Astrocyte (in vitro differentiated cells and primary cell): ENCODE results near the gene HMOX2. TPM values are rescaled to one million over a fixed set of nuclear protein-coding genes. Genes with fewer than 3 reads are reported as not detected.

ENCODE experiments used
- DNase-seq: peaks from one replicate; pipeline ENCODE4 v3.0.0-alpha.2; 2010; ENCODE audit warnings: low read depth
- FAIRE-seq: peaks from 2 replicates; lab custom pipeline; 2011; peaks lifted over from hg19 to GRCh38; lab: Jason Lieb, UNC
- H2AFZ ChIP-seq: 2 replicates; pipeline ENCODE4 v1.6.0; 2012; ENCODE audit warnings: low read depth, low read length, inconsistent platforms
- H3K27ac ChIP-seq: 2 replicates; pipeline ENCODE4 v1.5.1; 2011; ENCODE audit warnings: low read depth, low read length, inconsistent platforms
- H3K27me3 ChIP-seq: 2 replicates; pipeline ENCODE4 v1.6.0; 2011; ENCODE audit warnings: low read length, inconsistent platforms; ENCODE audit not compliant: insufficient read depth
- H3K36me3 ChIP-seq: 2 replicates; pipeline ENCODE4 v1.5.1; 2011; ENCODE audit warnings: low read length, inconsistent platforms; ENCODE audit not compliant: insufficient read depth
- H3K4me1 ChIP-seq: 2 replicates; pipeline ENCODE4 v1.5.1; 2011; ENCODE audit warnings: low read length, inconsistent platforms; ENCODE audit not compliant: insufficient read depth
- H3K4me2 ChIP-seq: 2 replicates; pipeline ENCODE4 v1.6.0; 2012; ENCODE audit warnings: low read length, inconsistent platforms
- H3K4me3 ChIP-seq: 2 replicates; pipeline ENCODE4 v1.5.1; 2011; ENCODE audit warnings: low read depth, mild to moderate bottlenecking, low read length, inconsistent platforms; ENCODE audit not compliant: insufficient read depth
- H3K79me2 ChIP-seq: 2 replicates; pipeline ENCODE4 v1.6.0; 2012; ENCODE audit warnings: mild to moderate bottlenecking, low read length, inconsistent platforms; ENCODE audit not compliant: insufficient read depth
- H3K9ac ChIP-seq: 2 replicates; pipeline ENCODE4 v1.6.0; 2012; ENCODE audit warnings: mild to moderate bottlenecking, low read length, inconsistent platforms
- H3K9me3 ChIP-seq: 2 replicates; pipeline ENCODE4 v1.5.1; 2012; ENCODE audit warnings: low read depth, mild to moderate bottlenecking, low read length, inconsistent platforms; ENCODE audit not compliant: insufficient read depth
- H4K20me1 ChIP-seq: 2 replicates; pipeline ENCODE4 v1.6.0; 2012; ENCODE audit warnings: low read length, inconsistent platforms; ENCODE audit not compliant: insufficient read depth
- H3K27ac Mint-ChIP-seq: one replicate; pipeline ENCODE4 v1.8.0; 2021; ENCODE audit warnings: mild to moderate bottlenecking, mixed read lengths; ENCODE audit not compliant: unreplicated experiment
- H3K27me3 Mint-ChIP-seq: one replicate; pipeline ENCODE4 v1.8.0; 2021; ENCODE audit warnings: low read depth, mixed read lengths; ENCODE audit not compliant: unreplicated experiment
- H3K36me3 Mint-ChIP-seq: one replicate; pipeline ENCODE4 v1.8.0; 2021; ENCODE audit warnings: low read depth, mixed read lengths; ENCODE audit not compliant: unreplicated experiment
- H3K4me1 Mint-ChIP-seq: one replicate; pipeline ENCODE4 v1.8.0; 2021; ENCODE audit warnings: low read depth, mixed read lengths; ENCODE audit not compliant: unreplicated experiment
- H3K4me3 Mint-ChIP-seq: one replicate; pipeline ENCODE4 v1.8.0; 2021; ENCODE audit warnings: mild to moderate bottlenecking, moderate library complexity, mixed read lengths; ENCODE audit not compliant: unreplicated experiment
- H3K9me3 Mint-ChIP-seq: one replicate; pipeline ENCODE4 v1.8.0; 2021; ENCODE audit warnings: mild to moderate bottlenecking, mixed read lengths; ENCODE audit not compliant: unreplicated experiment
- CTCF ChIP-seq: IDR thresholded peaks from 2 replicates; pipeline ENCODE4 v1.5.1; 2011; ENCODE audit warnings: low read depth, mild to moderate bottlenecking, inconsistent platforms, low read length, moderate library complexity; ENCODE audit not compliant: insufficient read depth
- EZH2 ChIP-seq: IDR thresholded peaks from 2 replicates; pipeline ENCODE4 v1.6.1; 2012; ENCODE audit warnings: mild to moderate bottlenecking, low read length, inconsistent platforms; ENCODE audit not compliant: insufficient read depth
- total RNA-seq: library from RNA; stranded (reverse); gene quantifications from 2 replicates; pipeline ENCODE4 v1.2.1, GENCODE V29; 2021

HMOX2 gene
- total RNA-seq, 1 donor from 2014 or later, result 64.9 TPM

GRCh38 chr16:4533490-4533889, 57.3 kb downstream of the HMOX2 start:
- Histone ChIP-seq H3K36me3 (no peaks in the 10 kb centered on the region), H3K4me1 (peaks cover 11% of the 10 kb centered on the region), H2AFZ (no peak overlapping the region), H4K20me1 (peaks cover 41% of the 10 kb centered on the region), H3K27ac (no peak overlapping the region), H3K9me3 (no peaks in the 10 kb centered on the region), H3K9ac (no peak overlapping the region), H3K27me3 (no peaks in the 10 kb centered on the region), H3K4me2 (no peak overlapping the region), H3K79me2 (peaks cover 33% of the 10 kb centered on the region), H3K4me3 (no peak overlapping the region)
- H3K27ac Mint-ChIP-seq, result peak overlapping the region; percentile 58
- H3K4me3 Mint-ChIP-seq, result no peak overlapping the region
- peaks cover 26% of the 10 kb centered on the region for H3K4me1 Mint-ChIP-seq
- no peak for FAIRE-seq
- no peak for TF ChIP-seq EZH2
- no peak for TF ChIP-seq CTCF
- no peak for DNase-seq
- H3K36me3 Mint-ChIP-seq, result peaks cover 26% of the 10 kb centered on the region
- no peaks in the 10 kb centered on the region for H3K27me3 Mint-ChIP-seq
- no peaks in the 10 kb centered on the region for H3K9me3 Mint-ChIP-seq

- Histone ChIP-seq H3K4me1 (peaks cover 5% of the 10 kb centered on the region), H3K27me3 (no peaks in the 10 kb centered on the region), H3K27ac (no peak overlapping the region), H2AFZ (no peak overlapping the region), H3K4me2 (no peak overlapping the region), H3K9me3 (peaks cover 5% of the 10 kb centered on the region), H3K9ac (no peak overlapping the region), H3K4me3 (no peak overlapping the region), H3K36me3 (no peaks in the 10 kb centered on the region), H4K20me1 (peaks cover 37% of the 10 kb centered on the region), H3K79me2 (peaks cover 33% of the 10 kb centered on the region)
- no peak overlapping the region for H3K4me3 Mint-ChIP-seq
- peaks cover 26% of the 10 kb centered on the region for H3K36me3 Mint-ChIP-seq
- no peak for TF ChIP-seq EZH2
- TF ChIP-seq CTCF, result no peak
- H3K9me3 Mint-ChIP-seq, result no peaks in the 10 kb centered on the region
- H3K27ac Mint-ChIP-seq, result peak overlapping the region; percentile 26
- peaks cover 21% of the 10 kb centered on the region for H3K4me1 Mint-ChIP-seq
- H3K27me3 Mint-ChIP-seq, result no peaks in the 10 kb centered on the region
- no peak for DNase-seq
- no peak for FAIRE-seq
These were observed 58.1 kb downstream of the HMOX2 start for GRCh38 chr16:4534151-4534790.

GRCh38 chr16:4535627-4536108, 59.5 kb downstream of the HMOX2 start:
- Mint-ChIP-seq H3K9me3 (peaks cover 7% of the 10 kb centered on the region), H3K27ac (no peak overlapping the region), H3K36me3 (peaks cover 30% of the 10 kb centered on the region), H3K4me3 (peak overlapping the region; percentile 91), H3K4me1 (peaks cover 11% of the 10 kb centered on the region), H3K27me3 (no peaks in the 10 kb centered on the region)
- Histone ChIP-seq H3K27me3 (no peaks in the 10 kb centered on the region), H3K4me1 (no peaks in the 10 kb centered on the region), H3K4me2 (no peak overlapping the region), H3K27ac (no peak overlapping the region), H4K20me1 (peaks cover 26% of the 10 kb centered on the region), H3K4me3 (no peak overlapping the region), H2AFZ (no peak overlapping the region), H3K9ac (no peak overlapping the region), H3K79me2 (peaks cover 31% of the 10 kb centered on the region), H3K36me3 (no peaks in the 10 kb centered on the region), H3K9me3 (peaks cover 7% of the 10 kb centered on the region)
- DNase-seq, result no peak
- no peak for FAIRE-seq
- TF ChIP-seq EZH2, result no peak
- no peak for TF ChIP-seq CTCF
